ENCODE measurements around the gene DNAJA4. TPM values are rescaled to one million over a fixed set of nuclear protein-coding genes. Genes with fewer than 3 reads are reported as not detected.

DNAJA4 gene
- total RNA-seq, result 10 to 100 TPM; 28.5 to 31.2 TPM

DNA sequence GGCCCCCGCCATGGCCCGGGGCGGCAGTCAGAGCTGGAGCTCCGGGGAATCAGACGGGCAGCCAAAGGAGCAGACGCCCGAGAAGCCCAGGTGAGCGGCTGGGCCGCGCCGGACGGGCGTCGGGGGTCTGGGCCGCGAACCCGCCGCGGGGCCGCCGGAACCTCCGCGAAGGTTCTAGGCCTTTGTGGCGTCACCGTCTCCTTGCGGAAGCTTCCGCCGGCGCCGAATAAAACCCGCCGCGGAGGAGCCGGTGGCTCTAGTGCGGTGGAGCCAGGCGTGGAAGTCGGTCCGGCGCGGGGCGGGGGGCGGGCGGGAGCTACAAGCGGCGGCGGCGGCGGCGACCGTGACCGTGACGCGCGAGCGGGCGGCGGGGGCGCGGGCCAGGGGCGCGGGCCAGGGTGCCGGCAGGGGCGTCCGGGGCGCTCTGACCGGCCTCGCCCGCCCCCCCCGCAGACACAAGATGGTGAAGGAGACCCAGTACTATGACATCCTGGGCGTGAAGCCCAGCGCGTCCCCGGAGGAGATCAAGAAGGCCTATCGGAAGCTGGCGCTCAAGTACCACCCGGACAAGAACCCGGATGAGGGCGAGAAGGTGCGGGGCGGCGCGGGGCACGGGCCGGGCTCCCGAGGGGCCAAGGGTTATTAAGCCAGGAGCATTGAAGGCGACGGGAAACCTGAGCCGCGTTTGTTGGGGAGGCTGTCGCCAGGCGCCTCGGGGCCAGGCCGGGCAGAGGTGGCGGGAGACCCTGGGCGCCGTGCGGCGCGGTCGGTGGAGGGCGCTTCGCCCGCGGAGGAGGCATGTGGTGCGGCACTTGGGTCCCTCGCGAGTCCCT, at the start of gene DNAJA4:
Gene DNAJA4 (plus strand): TSS at position 259 of the 833 bp plus-strand sequence. CDS start 202 bp downstream, at position 461.
- POLR2A ChIA-PET, result interaction anchor here (1.3 to 1.6 kb wide), 2 partner anchors 35 to 173 kb away, joined by 4 to 5 read pairs; partner anchors contain the start of genes IREB2 and SKIC8

DNA sequence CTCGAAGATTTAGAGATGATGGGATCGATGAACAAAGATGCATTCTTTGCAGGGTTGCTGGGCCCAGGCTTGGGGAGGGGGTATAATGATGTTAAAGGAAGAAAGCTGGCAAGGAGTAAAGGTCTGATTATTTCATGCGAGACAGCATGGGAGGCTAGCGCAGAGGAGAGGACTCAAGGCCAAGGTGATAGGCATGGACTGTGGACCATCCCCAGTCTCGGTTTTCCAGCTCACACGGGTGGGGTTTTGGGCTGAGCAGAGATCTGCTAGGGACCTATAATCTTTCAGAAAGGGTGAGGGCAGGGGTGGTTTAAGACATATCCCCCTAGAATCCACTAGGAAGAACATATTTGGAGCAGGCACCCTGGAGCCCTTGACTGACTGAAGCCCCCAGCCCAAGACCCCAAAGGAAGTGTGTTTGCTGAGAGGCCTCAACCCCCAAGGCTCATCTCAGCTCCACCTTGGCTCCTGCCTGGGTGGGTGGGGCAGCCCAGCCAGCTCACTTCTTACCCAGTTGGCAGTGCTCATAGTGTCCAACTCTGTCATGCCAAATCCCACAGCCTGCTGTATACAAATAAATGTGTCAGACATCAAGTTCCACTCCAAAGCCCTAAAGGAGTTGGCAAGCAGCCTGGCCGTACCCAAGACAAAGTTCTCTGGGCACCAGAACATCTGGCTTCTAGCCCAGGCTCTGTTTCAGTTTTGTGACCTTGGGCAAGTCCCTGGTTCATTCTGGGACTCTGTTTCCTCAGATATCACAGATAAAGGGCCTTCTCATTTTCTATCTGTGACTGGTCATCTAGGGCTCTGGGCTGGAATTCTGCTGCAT, 47.9 kb upstream of the DNAJA4 start:
- H3K4me1 Mint-ChIP-seq, result no peaks in the 10 kb centered on the region
- no peaks in the 10 kb centered on the region for H3K9me3 Mint-ChIP-seq
- H3K36me3 Mint-ChIP-seq (ENCODE audit: low read depth), result no peaks in the 10 kb centered on the region
- peaks cover 8% of the 10 kb centered on the region for H3K27me3 Mint-ChIP-seq
- no peak overlapping the region for H3K27ac Mint-ChIP-seq
- no peak overlapping the region for H3K4me3 Mint-ChIP-seq
- POLR2A ChIA-PET, result no interaction called here
- no peak for DNase-seq
- CTCF ChIA-PET, result interaction anchor here (0.9 to 1.4 kb wide), 3 partner anchors 10 to 86 kb away, joined by 3 read pairs; partner anchors contain the start of gene CIB2

More for the DNA sequence above, at the start of gene DNAJA4:
- CTCF ChIA-PET, result interaction anchor here (0.7 to 3.8 kb wide), 9 partner anchors 8 to 133 kb away, joined by 3 to 13 read pairs (median 4); partner anchors contain the start of genes CIB2 and SKIC8
- Mint-ChIP-seq H3K36me3 (ENCODE audit: low read depth) (no peaks in the 10 kb centered on the region), H3K9me3 (no peaks in the 10 kb centered on the region), H3K27ac (peak within 1 kb of the TSS; percentile 89), H3K4me3 (peak within 1 kb of the TSS; percentile 78), H3K4me1 (peaks cover 28% of the 10 kb centered on the region), H3K27me3 (no peaks in the 10 kb centered on the region)
- peak; percentile 71 for DNase-seq

DNA sequence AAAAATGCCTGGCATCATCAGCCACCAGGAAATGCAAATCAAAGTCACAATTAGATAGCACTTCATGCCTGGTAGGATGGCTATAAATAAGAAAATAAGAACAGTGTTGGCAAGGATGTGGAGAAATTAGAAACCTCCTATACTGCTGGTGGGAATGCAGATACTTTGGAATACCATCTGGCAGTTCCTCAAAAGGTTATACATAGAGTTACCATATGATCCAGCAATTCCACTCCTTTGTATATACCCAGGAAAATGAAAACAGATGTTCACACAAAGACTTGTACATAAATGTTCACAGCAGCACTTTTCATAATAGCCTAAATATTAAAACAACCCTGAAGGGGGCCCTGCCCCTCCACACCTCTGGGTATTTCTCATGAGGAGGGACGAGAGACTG, 43.6 kb upstream of the DNAJA4 start:
- no peak overlapping the region for H3K27ac Mint-ChIP-seq
- CTCF ChIA-PET, result no interaction called here
- H3K27me3 Mint-ChIP-seq, result peaks cover 3% of the 10 kb centered on the region
- H3K4me3 Mint-ChIP-seq, result no peak overlapping the region
- no peak for DNase-seq
- H3K36me3 Mint-ChIP-seq (ENCODE audit: low read depth), result no peaks in the 10 kb centered on the region
- POLR2A ChIA-PET, result no interaction called here
- H3K9me3 Mint-ChIP-seq, result no peaks in the 10 kb centered on the region
- peaks cover 3% of the 10 kb centered on the region for H3K4me1 Mint-ChIP-seq

DNA sequence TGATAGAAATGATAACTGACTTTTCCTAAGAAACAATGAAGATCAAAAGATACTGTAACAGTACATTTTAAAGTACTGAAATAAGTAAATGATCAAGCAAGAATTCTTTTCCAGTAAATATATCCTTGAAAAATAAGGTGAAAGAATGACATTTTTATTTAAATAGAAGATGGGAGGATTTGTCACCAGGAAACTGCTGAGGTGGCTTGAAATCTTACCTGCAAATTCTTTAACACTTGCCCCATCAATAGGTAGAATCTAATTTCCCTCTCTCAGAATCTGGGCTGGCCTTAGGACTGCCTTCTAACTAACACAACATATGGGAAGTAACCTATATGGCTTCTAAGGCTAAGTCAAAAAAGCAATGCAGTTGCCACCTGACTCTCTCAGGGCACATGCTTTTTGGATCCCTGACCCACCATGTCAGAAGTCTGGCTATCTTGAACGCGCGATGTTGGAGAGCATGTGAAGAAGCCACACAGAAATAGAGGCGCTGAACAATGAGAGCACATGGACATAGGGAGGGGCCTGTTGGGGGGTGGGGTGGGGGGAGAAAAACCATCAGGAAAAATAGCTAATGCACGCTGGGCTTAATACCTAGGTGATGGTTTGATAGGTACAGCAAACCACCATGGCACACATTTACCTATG, 41.5 kb upstream of the DNAJA4 start:
- DNase-seq, result no peak
- no peaks in the 10 kb centered on the region for H3K9me3 Mint-ChIP-seq
- peaks cover 3% of the 10 kb centered on the region for H3K27me3 Mint-ChIP-seq
- POLR2A ChIA-PET, result no interaction called here
- no peak overlapping the region for H3K27ac Mint-ChIP-seq
- CTCF ChIA-PET, result interaction anchor here (1.0 to 1.4 kb wide), 3 partner anchors 8 to 27 kb away, joined by 3 read pairs; no protein-coding TSS in a partner anchor
- no peaks in the 10 kb centered on the region for H3K36me3 Mint-ChIP-seq (ENCODE audit: low read depth)
- H3K4me1 Mint-ChIP-seq, result peaks cover 6% of the 10 kb centered on the region
- H3K4me3 Mint-ChIP-seq, result no peak overlapping the region

DNA sequence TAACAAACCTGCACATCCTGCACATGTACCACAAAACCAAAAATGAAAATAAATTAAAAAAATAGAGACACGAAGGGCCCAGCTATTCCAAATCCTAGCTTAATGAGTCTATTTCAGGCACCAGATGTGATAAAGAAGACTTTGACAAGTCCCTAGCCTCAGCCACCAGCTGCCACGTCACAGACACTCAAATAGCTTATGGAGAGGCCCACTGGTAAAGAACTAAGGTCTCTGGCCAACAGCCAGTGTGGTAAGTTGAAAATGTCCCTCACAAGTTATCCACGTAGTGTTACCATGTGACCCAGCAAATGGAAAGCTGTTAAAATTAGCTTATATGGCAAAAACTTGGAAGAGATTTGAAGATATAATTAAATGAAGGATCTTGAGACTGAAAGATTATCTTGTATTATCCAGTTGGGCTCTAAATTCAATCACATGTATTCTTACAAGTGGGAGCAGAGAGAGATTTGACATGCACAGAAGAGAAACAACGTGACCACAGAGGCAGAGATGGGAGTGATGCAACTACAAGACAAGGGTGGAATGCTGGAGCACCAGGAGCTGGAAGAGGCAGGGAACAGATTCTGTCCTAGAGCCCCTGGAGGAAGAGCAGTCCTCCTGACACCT, 40.9 kb upstream of the DNAJA4 start:
- ChIA-PET CTCF (interaction anchor here (1.0 to 1.4 kb wide), 4 partner anchors 9 to 116 kb away, joined by 3 read pairs; no protein-coding TSS in a partner anchor), POLR2A (no interaction called here)
- H3K27ac Mint-ChIP-seq, result no peak overlapping the region
- DNase-seq, result no peak
- no peaks in the 10 kb centered on the region for H3K36me3 Mint-ChIP-seq (ENCODE audit: low read depth)
- H3K4me1 Mint-ChIP-seq, result peaks cover 6% of the 10 kb centered on the region
- H3K9me3 Mint-ChIP-seq, result no peaks in the 10 kb centered on the region
- peaks cover 3% of the 10 kb centered on the region for H3K27me3 Mint-ChIP-seq
- no peak overlapping the region for H3K4me3 Mint-ChIP-seq

DNA sequence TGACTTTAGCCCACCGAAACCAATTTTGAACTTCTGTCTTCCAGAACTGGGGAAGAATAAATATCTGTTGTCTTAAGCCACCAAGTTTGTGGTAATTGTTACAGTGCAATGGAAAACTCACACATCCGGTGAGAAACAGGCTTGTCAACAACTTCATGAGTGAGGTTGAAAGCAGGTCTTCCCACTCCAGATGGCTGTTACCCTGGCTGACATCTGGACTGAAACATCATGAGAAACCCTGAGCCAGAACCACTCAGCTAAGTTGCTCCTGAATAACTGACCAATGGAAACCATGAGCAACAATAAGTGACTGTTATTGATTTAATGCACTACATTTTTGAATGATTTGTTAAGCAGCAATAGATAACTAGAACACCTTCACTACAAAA, 40.3 kb upstream of the DNAJA4 start:
- Mint-ChIP-seq H3K9me3 (no peaks in the 10 kb centered on the region), H3K27ac (no peak overlapping the region), H3K27me3 (peaks cover 3% of the 10 kb centered on the region), H3K4me1 (peaks cover 6% of the 10 kb centered on the region), H3K4me3 (no peak overlapping the region), H3K36me3 (ENCODE audit: low read depth) (no peaks in the 10 kb centered on the region)
- DNase-seq, result no peak
- ChIA-PET CTCF (interaction anchor here (1.0 to 1.5 kb wide), 6 partner anchors 9 to 116 kb away, joined by 3 to 4 read pairs (median 3); no protein-coding TSS in a partner anchor), POLR2A (no interaction called here)

DNA sequence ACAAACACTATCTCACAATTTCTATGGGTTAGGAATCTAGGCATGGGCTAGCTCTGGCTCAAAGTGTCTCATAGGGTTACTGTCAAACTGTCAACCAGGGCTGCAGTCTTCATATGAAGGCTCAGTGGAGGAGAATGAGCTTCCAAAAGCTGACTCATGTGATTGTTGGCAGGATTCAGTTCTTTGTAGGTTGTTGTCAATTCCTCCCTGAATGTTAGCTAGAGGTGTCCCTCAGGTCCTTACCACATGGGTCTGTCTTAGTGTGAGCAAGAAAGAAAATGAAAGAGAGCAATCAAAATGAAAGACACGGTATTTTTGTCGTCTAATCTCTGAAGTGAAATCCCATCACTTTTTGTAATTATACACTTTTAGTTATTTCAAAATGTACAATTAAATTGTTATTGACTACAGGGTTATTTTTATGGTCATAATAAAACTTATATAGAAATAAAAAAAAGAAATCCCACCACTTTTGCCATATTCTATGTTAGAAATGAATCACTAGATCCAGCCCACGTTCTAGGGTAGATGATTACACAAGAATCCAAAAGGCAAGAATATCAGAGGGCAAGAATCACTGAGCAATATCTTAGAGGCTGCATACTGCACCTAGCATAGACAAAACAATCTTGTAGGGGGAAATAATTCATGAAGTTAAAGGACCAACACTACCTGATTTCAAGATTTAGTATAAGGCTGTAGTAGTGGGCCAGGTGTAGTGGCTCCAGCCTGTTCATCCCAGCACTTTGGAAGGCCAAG, 38.4 kb upstream of the DNAJA4 start:
- ChIA-PET POLR2A (no interaction called here), CTCF (interaction anchor here (0.6 to 1.5 kb wide), 3 partner anchors 22 to 500 kb away, joined by 3 read pairs; no protein-coding TSS in a partner anchor)
- H3K27ac Mint-ChIP-seq, result no peak overlapping the region
- no peak for DNase-seq
- H3K4me3 Mint-ChIP-seq, result no peak overlapping the region
- peaks cover 6% of the 10 kb centered on the region for H3K4me1 Mint-ChIP-seq
- peaks cover 3% of the 10 kb centered on the region for H3K27me3 Mint-ChIP-seq
- no peaks in the 10 kb centered on the region for H3K9me3 Mint-ChIP-seq
- H3K36me3 Mint-ChIP-seq (ENCODE audit: low read depth), result no peaks in the 10 kb centered on the region

DNA sequence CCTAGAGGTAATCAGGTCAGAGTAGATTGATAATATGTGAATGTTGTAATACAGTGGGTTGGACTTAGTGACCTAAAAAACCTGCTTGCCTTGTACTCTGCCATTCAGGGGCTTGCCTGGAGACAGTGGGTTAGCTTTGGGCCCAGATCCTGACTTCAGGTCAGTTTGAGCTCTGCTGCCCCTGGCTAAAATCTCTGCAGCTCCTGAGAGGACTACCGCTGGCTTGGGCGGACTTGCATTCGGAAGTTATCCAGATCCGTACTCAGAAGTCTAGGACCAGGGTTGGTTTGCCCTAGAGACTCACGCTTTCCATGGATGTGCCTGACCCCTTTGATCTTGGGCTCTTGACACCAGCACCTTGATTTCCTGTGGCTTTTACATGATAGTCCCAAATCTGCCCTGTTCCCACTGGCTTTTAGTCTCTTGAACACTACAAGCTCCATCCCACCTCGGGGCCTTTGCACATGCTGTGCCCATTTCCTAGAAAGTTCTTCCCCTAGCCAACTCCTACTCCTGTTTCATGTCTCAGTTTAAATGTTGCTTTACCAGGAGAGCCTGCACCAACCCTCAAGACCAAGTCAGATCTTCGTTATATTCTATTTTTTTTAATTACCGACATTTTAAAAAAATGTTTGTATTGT, 35.9 kb upstream of the DNAJA4 start:
- H3K36me3 Mint-ChIP-seq (ENCODE audit: low read depth), result no peaks in the 10 kb centered on the region
- no peak overlapping the region for H3K4me3 Mint-ChIP-seq
- DNase-seq, result no peak
- peaks cover 2% of the 10 kb centered on the region for H3K27me3 Mint-ChIP-seq
- no peak overlapping the region for H3K27ac Mint-ChIP-seq
- peaks cover 9% of the 10 kb centered on the region for H3K4me1 Mint-ChIP-seq
- POLR2A ChIA-PET, result no interaction called here
- H3K9me3 Mint-ChIP-seq, result no peaks in the 10 kb centered on the region
- CTCF ChIA-PET, result interaction anchor here (0.5 to 1.8 kb wide), 4 partner anchors 15 to 209 kb away, joined by 3 to 6 read pairs (median 4); no protein-coding TSS in a partner anchor

DNA sequence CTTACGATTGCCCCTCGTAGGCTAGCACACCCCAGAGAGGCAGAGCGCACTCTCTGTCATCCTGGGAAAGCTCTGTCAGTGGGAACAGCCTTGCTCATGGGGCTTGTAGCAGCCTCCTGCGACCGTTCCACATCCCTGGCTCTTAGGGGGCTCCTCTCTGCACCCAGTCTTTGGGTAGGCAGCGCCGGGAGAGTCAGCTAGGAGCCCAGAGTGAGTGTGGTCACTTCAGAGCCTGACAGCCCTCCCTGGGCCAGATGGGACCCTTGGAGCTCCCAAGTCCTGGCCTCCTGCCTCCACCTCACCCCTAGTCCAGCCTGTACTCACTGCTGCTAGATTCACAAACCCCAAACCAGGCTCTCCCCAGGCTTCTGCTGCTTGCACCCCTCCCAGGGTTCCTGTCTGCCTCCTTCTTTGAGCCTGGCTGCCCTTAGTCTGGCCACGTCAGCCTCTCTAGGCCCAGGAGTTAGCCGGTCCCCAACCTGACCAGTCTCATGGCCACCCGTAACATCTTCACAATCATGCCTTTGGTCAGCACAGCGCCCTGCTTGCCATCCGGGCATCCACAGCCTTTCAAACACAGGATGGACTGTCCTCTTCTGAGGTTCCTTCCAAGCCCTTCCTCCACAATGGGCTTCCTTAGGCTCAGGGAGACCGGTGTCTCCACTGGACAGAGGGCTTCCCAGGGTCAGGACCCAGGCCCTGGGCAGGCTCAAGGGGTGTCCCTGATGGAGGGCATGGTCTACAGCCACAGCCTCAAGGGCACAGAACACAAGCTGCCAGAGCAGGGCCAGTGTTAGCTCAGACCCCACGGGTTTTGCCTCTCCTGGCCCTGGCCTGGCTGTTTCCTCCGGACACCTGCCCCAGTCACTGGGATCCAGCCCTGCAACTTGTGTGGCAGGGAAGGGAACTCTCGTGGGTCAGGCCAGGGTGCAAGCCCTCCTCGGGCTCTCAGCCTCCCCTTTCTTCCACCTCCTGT, 34.6 kb upstream of the DNAJA4 start:
- Mint-ChIP-seq H3K36me3 (ENCODE audit: low read depth) (no peaks in the 10 kb centered on the region), H3K27ac (no peak overlapping the region), H3K4me3 (no peak overlapping the region), H3K27me3 (peaks cover 4% of the 10 kb centered on the region), H3K9me3 (no peaks in the 10 kb centered on the region), H3K4me1 (peaks cover 17% of the 10 kb centered on the region)
- no peak for DNase-seq
- POLR2A ChIA-PET, result no interaction called here
- CTCF ChIA-PET, result no interaction called here

DNA sequence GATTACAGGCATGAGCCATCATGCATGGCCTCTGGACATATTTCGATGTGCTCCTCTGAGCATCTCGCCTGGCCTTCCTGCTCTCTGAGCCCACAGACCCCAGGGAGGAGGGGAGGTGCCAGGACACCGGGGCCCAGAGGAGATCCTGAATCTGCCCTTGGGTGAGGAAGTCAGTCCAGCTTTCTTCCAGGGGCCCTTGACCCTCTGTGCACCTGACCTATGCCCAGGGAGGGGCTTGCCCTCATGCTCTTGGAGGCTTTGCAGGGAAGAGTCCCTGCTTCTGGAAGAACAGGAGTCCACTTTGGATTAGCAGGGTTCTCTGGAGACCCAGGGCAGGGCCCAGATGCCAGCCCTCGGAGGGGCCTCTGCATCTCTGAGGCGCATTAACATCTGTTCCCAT, 31.4 kb upstream of the DNAJA4 start:
- Mint-ChIP-seq H3K27me3 (peaks cover 9% of the 10 kb centered on the region), H3K36me3 (ENCODE audit: low read depth) (no peaks in the 10 kb centered on the region), H3K4me3 (no peak overlapping the region), H3K27ac (no peak overlapping the region), H3K9me3 (no peaks in the 10 kb centered on the region), H3K4me1 (peaks cover 19% of the 10 kb centered on the region)
- CTCF ChIA-PET, result no interaction called here
- no peak for DNase-seq
- POLR2A ChIA-PET, result no interaction called here
